Measurements from ENCODE around the gene BRIP1. TPM values are rescaled to one million over a fixed set of nuclear protein-coding genes. Genes with fewer than 3 reads are reported as not detected.

BRIP1 gene
- total RNA-seq, 4 donors from 2014 or later: 0.80 to 2.4 (median 0.93) TPM

- intact Hi-C loops (cut with DNase I; ENCODE audit: low total_unique reads): no loop called here
- no peak for TF ChIP-seq POLR2A (IDR thresholded peaks at IDR 0.05)
- no peak for TF ChIP-seq CTCF (IDR thresholded peaks at IDR 0.05)
- no peak for DNase-seq (ENCODE audit: low spot score in 2 of 2)
- no peak overlapping the region for H3K4me3 ChIP-seq (ENCODE audit: low read depth, poor library complexity, severe bottlenecking)
- 93 to 99% methylated on average over 2 of the region's 2 CpGs for WGBS, 2 donors
Measured at GRCh38 chr17:61644800-61645774, 218.2 kb downstream of the BRIP1 start.

- intact Hi-C loops (cut with DNase I; ENCODE audit: low total_unique reads): no loop called here
- no peak overlapping the region for H3K4me3 ChIP-seq (ENCODE audit: low read depth, poor library complexity, severe bottlenecking)
- DNase-seq (ENCODE audit: low spot score in 2 of 2): no peak
- TF ChIP-seq POLR2A (IDR thresholded peaks at IDR 0.05) (no peak), CTCF (IDR thresholded peaks at IDR 0.05) (no peak)
- whole genome bisulfite sequencing, 2 donors: 94 to 96% methylated on average over 2 of the region's 2 CpGs
Measured at GRCh38 chr17:61642768-61643167, 220.6 kb downstream of the BRIP1 start.

GRCh38 chr17:61641715-61642114 lies 221.6 kb downstream of the BRIP1 start:
- DNase-seq (ENCODE audit: low spot score in 2 of 2): no peak
- H3K4me3 ChIP-seq (ENCODE audit: low read depth, poor library complexity, severe bottlenecking): no peak overlapping the region
- 64 to 85% methylated on average over 1 of the region's 1 CpG for WGBS, 2 donors
- intact Hi-C loops (cut with DNase I; ENCODE audit: low total_unique reads): no loop called here
- TF ChIP-seq CTCF (IDR thresholded peaks at IDR 0.05): no peak
- no peak for TF ChIP-seq POLR2A (IDR thresholded peaks at IDR 0.05)

GRCh38 chr17:61641084-61641483 lies 222.2 kb downstream of the BRIP1 start:
- intact Hi-C loops (cut with DNase I; ENCODE audit: low total_unique reads): no loop called here
- no peak for DNase-seq (ENCODE audit: low spot score in 2 of 2)
- no peak overlapping the region for H3K4me3 ChIP-seq (ENCODE audit: low read depth, poor library complexity, severe bottlenecking)
- TF ChIP-seq POLR2A (IDR thresholded peaks at IDR 0.05) (no peak), CTCF (IDR thresholded peaks at IDR 0.05) (no peak)
- 85 to 87% methylated on average over 6 of the region's 6 CpGs for WGBS, 2 donors

GRCh38 chr17:61639818-61640217 lies 223.5 kb downstream of the BRIP1 start:
- TF ChIP-seq POLR2A (IDR thresholded peaks at IDR 0.05) (no peak), CTCF (IDR thresholded peaks at IDR 0.05) (no peak)
- no peak overlapping the region for H3K4me3 ChIP-seq (ENCODE audit: low read depth, poor library complexity, severe bottlenecking)
- no peak for DNase-seq (ENCODE audit: low spot score in 2 of 2)
- intact Hi-C loops (cut with DNase I; ENCODE audit: low total_unique reads): no loop called here
- 83 to 86% methylated on average over 1 of the region's 1 CpG for WGBS, 2 donors

Data from lower leg skin (tissue), 4 donors.